Measurements from ENCODE around the gene PLOD2. TPM values are rescaled to one million over a fixed set of nuclear protein-coding genes. Genes with fewer than 3 reads are reported as not detected.

Gene PLOD2
- 110 and 115 TPM in 2 replicates for polyA plus RNA-seq (2013)

DNA sequence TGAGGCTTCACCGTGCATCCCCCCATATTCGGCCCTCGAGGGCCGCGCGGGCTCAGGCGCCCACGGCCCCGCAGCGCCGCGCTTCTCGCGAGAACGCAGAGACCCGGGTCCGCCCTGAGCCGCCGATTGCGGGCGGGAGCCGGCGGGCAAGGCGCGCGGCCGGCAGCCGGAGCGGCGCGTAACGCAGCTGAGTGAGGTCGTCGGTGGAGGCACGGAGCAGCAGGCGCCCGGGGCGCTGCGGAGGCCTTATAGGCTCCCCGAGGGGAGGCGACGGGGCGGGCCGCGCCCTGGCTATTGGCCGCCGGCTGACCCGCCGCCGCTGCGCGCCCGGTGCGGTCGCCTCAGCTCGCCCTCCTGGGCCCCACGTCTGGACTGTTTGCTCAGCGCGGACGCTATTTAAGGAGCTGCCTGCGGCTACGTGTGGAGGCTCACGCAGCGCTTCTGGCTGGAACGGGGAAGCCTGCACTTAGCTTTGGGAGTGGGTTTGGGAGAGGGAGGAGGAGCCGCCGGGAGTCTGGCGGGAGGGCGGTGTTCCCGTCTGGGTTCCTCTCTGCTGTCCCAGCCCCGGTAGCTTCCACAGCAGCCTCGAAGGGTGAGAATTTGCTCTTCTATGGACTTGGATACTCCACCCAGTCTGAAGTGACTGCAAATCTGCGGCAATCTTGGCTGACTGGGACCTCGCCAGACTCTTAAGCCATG, at the start of gene PLOD2:
TSS of gene PLOD2 (minus strand) at position 221 of the 699 bp plus-strand sequence. CDS start at position 26, 195 bp downstream.
- WGBS (ENCODE audit: extremely low coverage, insufficient coverage, insufficient read length) = no CpG with 5 or more reads among the region's 74 CpGs
- Histone ChIP-seq H2BK5ac (ENCODE audit: low read depth, low read length, poor library complexity) (peak within 1 kb of the TSS; percentile 90), H4K91ac (ENCODE audit: low read depth, low read length) (peak within 1 kb of the TSS; percentile 86), H3K27me3 (ENCODE audit: insufficient read depth, low read length) (no peaks in the 10 kb centered on the region), H3K18ac (ENCODE audit: low read length) (peak within 1 kb of the TSS; percentile 92), H3K4ac (ENCODE audit: low read depth, low read length) (peak within 1 kb of the TSS; percentile 81), H2AK5ac (ENCODE audit: low read length) (peak within 1 kb of the TSS; percentile 7), H3K9ac (ENCODE audit: low read length) (peak within 1 kb of the TSS; percentile 78), H4K8ac (ENCODE audit: low read depth, low read length) (peak within 1 kb of the TSS; percentile 90), H2AFZ (ENCODE audit: insufficient read depth, low read length, poor library complexity) (peak within 1 kb of the TSS; percentile 89), H3K9me3 (ENCODE audit: insufficient read depth, low read depth, low read length) (no peaks in the 10 kb centered on the region), H3K79me1 (ENCODE audit: low read length) (peaks cover 18% of the 10 kb centered on the region), H3K4me3 (ENCODE audit: low read depth, low read length) (peak within 1 kb of the TSS; percentile 84), H3K36me3 (ENCODE audit: control insufficient read depth in 1 of 2, insufficient read depth in 2 of 2, low read length in 2 of 2) (no peaks in the 10 kb centered on the region), H3K79me2 (ENCODE audit: control insufficient read depth, insufficient read depth, low read length, poor library complexity) (peaks cover 12% of the 10 kb centered on the region), H3K27ac (ENCODE audit: low read depth, low read length) (peak within 1 kb of the TSS; percentile 91), H3K14ac (ENCODE audit: low read length) (peak within 1 kb of the TSS; percentile 95), H4K12ac (ENCODE audit: low read depth, low read length) (peak within 1 kb of the TSS; percentile 80), H3K4me2 (ENCODE audit: low read length) (peak within 1 kb of the TSS; percentile 83), H3K23ac (ENCODE audit: low read length) (no peak within 1 kb of the TSS), H3K4me1 (ENCODE audit: control insufficient read depth in 1 of 2, insufficient read depth in 2 of 2, low read length in 2 of 2) (peaks cover 8 to 15% of the 10 kb centered on the region in 2 experiments), H2BK12ac (ENCODE audit: low read length) (peak within 1 kb of the TSS; percentile 68), H2BK120ac (ENCODE audit: insufficient read depth, low read length, poor library complexity) (peak within 1 kb of the TSS; percentile 80)
- peak; percentile 93 to 95 for DNase-seq

DNA sequence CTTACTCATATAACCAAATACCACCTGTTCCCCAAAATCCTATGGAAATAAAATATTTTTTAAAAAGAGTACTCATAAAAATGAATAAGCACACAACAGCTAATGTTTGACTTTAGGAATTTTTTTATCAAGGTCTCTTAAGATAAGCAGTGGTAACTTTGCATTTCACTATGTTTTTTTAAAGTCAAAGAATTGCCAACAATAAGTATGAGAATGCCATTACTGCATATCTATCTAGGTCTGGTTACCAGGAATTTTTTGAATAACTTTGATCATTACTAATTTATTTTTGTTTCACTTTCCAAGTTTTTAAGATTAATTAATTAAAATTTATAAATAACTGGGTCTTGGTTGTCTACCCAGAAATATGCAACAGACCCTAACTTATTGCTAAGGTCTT, 48.4 kb upstream of the PLOD2 start:
- H3K79me2 ChIP-seq (ENCODE audit: control insufficient read depth, insufficient read depth, low read length, poor library complexity) = no peaks in the 10 kb centered on the region

DNA sequence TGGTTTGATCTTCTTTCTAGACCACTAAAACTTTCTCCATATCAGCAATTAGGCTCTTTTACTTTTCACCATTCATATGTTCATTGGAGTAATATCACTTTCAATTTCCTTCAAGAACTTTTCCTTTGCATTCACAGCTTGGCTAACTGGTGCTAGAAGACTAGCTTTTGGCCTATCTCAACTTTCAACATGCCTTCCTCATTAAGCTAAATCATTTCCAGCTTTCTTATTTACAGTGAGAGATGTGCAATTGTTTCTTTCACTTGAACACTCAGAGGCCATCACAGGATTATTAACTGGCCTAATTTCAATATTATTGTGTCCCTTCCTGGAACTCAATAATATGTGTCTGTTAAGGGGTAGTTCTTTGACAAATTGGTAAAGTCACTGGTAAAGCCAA, 42.8 kb upstream of the PLOD2 start:
- Histone ChIP-seq H3K4me1 (ENCODE audit: control insufficient read depth in 1 of 2, insufficient read depth in 2 of 2, low read length in 2 of 2) (no peaks in the 10 kb centered on the region), H3K23ac (ENCODE audit: low read length) (no peak overlapping the region), H3K4ac (ENCODE audit: low read depth, low read length) (no peak overlapping the region), H2BK5ac (ENCODE audit: low read depth, low read length, poor library complexity) (no peak overlapping the region), H3K9ac (ENCODE audit: low read length) (no peak overlapping the region), H3K4me2 (ENCODE audit: low read length) (no peak overlapping the region), H3K27me3 (ENCODE audit: insufficient read depth, low read length) (no peaks in the 10 kb centered on the region), H2BK12ac (ENCODE audit: low read length) (no peak overlapping the region), H3K18ac (ENCODE audit: low read length) (no peak overlapping the region), H4K12ac (ENCODE audit: low read depth, low read length) (no peak overlapping the region), H4K8ac (ENCODE audit: low read depth, low read length) (no peak overlapping the region), H4K91ac (ENCODE audit: low read depth, low read length) (no peak overlapping the region), H3K27ac (ENCODE audit: low read depth, low read length) (no peak overlapping the region), H2AFZ (ENCODE audit: insufficient read depth, low read length, poor library complexity) (no peak overlapping the region), H2AK5ac (ENCODE audit: low read length) (no peak overlapping the region), H3K4me3 (ENCODE audit: low read depth, low read length) (no peak overlapping the region), H3K9me3 (ENCODE audit: insufficient read depth, low read depth, low read length) (no peaks in the 10 kb centered on the region), H3K79me1 (ENCODE audit: low read length) (no peaks in the 10 kb centered on the region), H3K36me3 (ENCODE audit: control insufficient read depth in 1 of 2, insufficient read depth in 2 of 2, low read length in 2 of 2) (no peaks in the 10 kb centered on the region), H2BK120ac (ENCODE audit: insufficient read depth, low read length, poor library complexity) (no peak overlapping the region), H3K14ac (ENCODE audit: low read length) (no peak overlapping the region), H3K79me2 (ENCODE audit: control insufficient read depth, insufficient read depth, low read length, poor library complexity) (no peaks in the 10 kb centered on the region)
- no peak for DNase-seq

More for the DNA sequence above, 48.4 kb upstream of the PLOD2 start:
- H3K4me3 ChIP-seq (ENCODE audit: low read depth, low read length) = no peak overlapping the region
- H2AFZ ChIP-seq (ENCODE audit: insufficient read depth, low read length, poor library complexity) = no peak overlapping the region
- no peak overlapping the region for H3K14ac ChIP-seq (ENCODE audit: low read length)
- H3K36me3 ChIP-seq (ENCODE audit: control insufficient read depth in 1 of 2, insufficient read depth in 2 of 2, low read length in 2 of 2) = no peaks in the 10 kb centered on the region
- H4K12ac ChIP-seq (ENCODE audit: low read depth, low read length) = no peak overlapping the region
- H3K4ac ChIP-seq (ENCODE audit: low read depth, low read length) = no peak overlapping the region
- H3K27ac ChIP-seq (ENCODE audit: low read depth, low read length) = no peak overlapping the region
- no peak overlapping the region for H2BK5ac ChIP-seq (ENCODE audit: low read depth, low read length, poor library complexity)
- no peak overlapping the region for H2AK5ac ChIP-seq (ENCODE audit: low read length)
- no peaks in the 10 kb centered on the region for H3K4me1 ChIP-seq (ENCODE audit: control insufficient read depth in 1 of 2, insufficient read depth in 2 of 2, low read length in 2 of 2)
- H3K9me3 ChIP-seq (ENCODE audit: insufficient read depth, low read depth, low read length) = no peaks in the 10 kb centered on the region
- no peak overlapping the region for H2BK12ac ChIP-seq (ENCODE audit: low read length)
- H3K4me2 ChIP-seq (ENCODE audit: low read length) = no peak overlapping the region
- H4K8ac ChIP-seq (ENCODE audit: low read depth, low read length) = no peak overlapping the region
- no peak overlapping the region for H3K9ac ChIP-seq (ENCODE audit: low read length)
- H2BK120ac ChIP-seq (ENCODE audit: insufficient read depth, low read length, poor library complexity) = no peak overlapping the region
- H3K27me3 ChIP-seq (ENCODE audit: insufficient read depth, low read length) = no peaks in the 10 kb centered on the region
- H4K91ac ChIP-seq (ENCODE audit: low read depth, low read length) = no peak overlapping the region
- no peak overlapping the region for H3K23ac ChIP-seq (ENCODE audit: low read length)
- DNase-seq = no peak
- H3K79me1 ChIP-seq (ENCODE audit: low read length) = no peaks in the 10 kb centered on the region
- no peak overlapping the region for H3K18ac ChIP-seq (ENCODE audit: low read length)

DNA sequence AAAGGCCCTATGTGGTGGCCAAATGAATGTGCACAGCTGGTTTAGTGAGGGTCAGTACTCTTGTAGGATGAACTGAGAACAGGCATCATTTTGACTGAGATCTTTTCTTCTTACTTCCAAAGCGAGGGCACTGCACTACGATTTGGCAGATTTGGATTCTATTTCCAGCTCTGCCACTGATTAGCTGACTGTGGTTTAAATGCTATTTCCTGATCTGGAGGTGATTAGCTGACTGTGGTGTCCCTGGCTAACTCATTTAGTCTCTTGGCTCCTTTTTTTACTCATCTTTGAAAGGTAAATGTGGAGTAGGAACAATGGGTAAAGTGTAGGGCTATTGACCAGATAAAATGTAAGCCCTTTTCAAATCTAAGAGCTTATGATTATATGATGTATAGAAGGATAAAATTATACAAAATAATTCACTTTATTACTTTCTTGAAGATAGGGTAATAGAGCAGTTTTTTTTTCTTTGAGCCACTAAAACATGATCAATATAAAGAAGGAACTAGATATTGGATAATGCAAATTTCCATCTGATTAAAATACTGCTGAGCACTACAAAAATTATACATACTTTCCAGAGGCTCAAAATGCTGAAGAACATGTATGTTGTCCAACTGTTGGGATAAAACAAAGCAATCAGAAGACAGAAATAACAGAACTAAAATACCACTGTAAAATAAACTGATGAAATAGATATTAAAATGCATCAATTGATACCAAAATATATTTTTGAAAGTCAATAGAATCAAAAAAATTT, 39.7 kb upstream of the PLOD2 start:
- no peak for DNase-seq
- Histone ChIP-seq H4K12ac (ENCODE audit: low read depth, low read length) (no peak overlapping the region), H2BK5ac (ENCODE audit: low read depth, low read length, poor library complexity) (no peak overlapping the region), H3K9me3 (ENCODE audit: insufficient read depth, low read depth, low read length) (no peaks in the 10 kb centered on the region), H2BK120ac (ENCODE audit: insufficient read depth, low read length, poor library complexity) (no peak overlapping the region), H4K91ac (ENCODE audit: low read depth, low read length) (no peak overlapping the region), H3K18ac (ENCODE audit: low read length) (no peak overlapping the region), H3K36me3 (ENCODE audit: control insufficient read depth in 1 of 2, insufficient read depth in 2 of 2, low read length in 2 of 2) (no peaks in the 10 kb centered on the region), H4K8ac (ENCODE audit: low read depth, low read length) (no peak overlapping the region), H3K27me3 (ENCODE audit: insufficient read depth, low read length) (no peaks in the 10 kb centered on the region), H3K4me2 (ENCODE audit: low read length) (no peak overlapping the region), H3K9ac (ENCODE audit: low read length) (no peak overlapping the region), H2AK5ac (ENCODE audit: low read length) (no peak overlapping the region), H2AFZ (ENCODE audit: insufficient read depth, low read length, poor library complexity) (no peak overlapping the region), H3K79me1 (ENCODE audit: low read length) (no peaks in the 10 kb centered on the region), H3K4ac (ENCODE audit: low read depth, low read length) (no peak overlapping the region), H2BK12ac (ENCODE audit: low read length) (no peak overlapping the region), H3K79me2 (ENCODE audit: control insufficient read depth, insufficient read depth, low read length, poor library complexity) (no peaks in the 10 kb centered on the region), H3K23ac (ENCODE audit: low read length) (no peak overlapping the region), H3K27ac (ENCODE audit: low read depth, low read length) (no peak overlapping the region), H3K14ac (ENCODE audit: low read length) (no peak overlapping the region), H3K4me3 (ENCODE audit: low read depth, low read length) (no peak overlapping the region), H3K4me1 (ENCODE audit: control insufficient read depth in 1 of 2, insufficient read depth in 2 of 2, low read length in 2 of 2) (no peaks in the 10 kb centered on the region)
- WGBS (ENCODE audit: extremely low coverage, insufficient coverage, insufficient read length) = no CpG with 5 or more reads among the region's 2 CpGs
